GM18511 (cell line): ENCODE results near the gene CD63.

ENCODE experiments used
- ATAC-seq: cut with Tn5 transposase; IDR thresholded peaks from one replicate; pipeline ENCODE4 v1.9.1; 2021; ENCODE audit warnings: mild to moderate bottlenecking, moderate library complexity; ENCODE audit not compliant: unreplicated experiment

The CD63 gene

GRCh38 chr12:55723516-55724225, 5.1 kb downstream of the CD63 start:
- ATAC-seq, result no peak

GRCh38 chr12:55722948-55723347, 5.9 kb downstream of the CD63 start:
- no peak for ATAC-seq

- no peak for ATAC-seq
Measured at GRCh38 chr12:55721601-55722213, 7.1 kb downstream of the CD63 start.

- no peak for ATAC-seq
Measured at GRCh38 chr12:55720894-55721444, 7.8 kb downstream of the CD63 start.

GRCh38 chr12:55720071-55720564, 8.7 kb downstream of the CD63 start, which contains the start of gene RDH5:
Gene RDH5 (plus strand): TSS chr12:55720393. CDS start chr12:55721185, 792 bp downstream.
- no peak for ATAC-seq

- no peak for ATAC-seq
Measured at GRCh38 chr12:55719371-55719770, 9.4 kb downstream of the CD63 start.

- no peak for ATAC-seq
Measured at GRCh38 chr12:55718624-55719275, 10.1 kb downstream of the CD63 start.

- no peak for ATAC-seq
Measured at GRCh38 chr12:55718015-55718414, 10.8 kb downstream of the CD63 start.

GRCh38 chr12:55717011-55718007, 11.5 kb downstream of the CD63 start:
- ATAC-seq, result no peak

GRCh38 chr12:55716582-55716957, 12.2 kb downstream of the CD63 start:
- peak; percentile 35 for ATAC-seq

- ATAC-seq, result peak; percentile 96
Measured at GRCh38 chr12:55715833-55716581, 12.8 kb downstream of the CD63 start, which contains the start of gene BLOC1S1. Gene BLOC1S1 (plus strand): TSS chr12:55716046. CDS start chr12:55716052, 6 bp downstream.

GRCh38 chr12:55715169-55715764, 13.5 kb downstream of the CD63 start:
- no peak for ATAC-seq

- no peak for ATAC-seq
Measured at GRCh38 chr12:55713721-55714120, 15.1 kb downstream of the CD63 start.

GRCh38 chr12:55712700-55713415, 16.0 kb downstream of the CD63 start:
- no peak for ATAC-seq

GRCh38 chr12:55711786-55712553, 16.8 kb downstream of the CD63 start:
- ATAC-seq, result no peak

- no peak for ATAC-seq
Measured at GRCh38 chr12:55708695-55709233, 20.0 kb downstream of the CD63 start.
